Erythroblast (primary cell): Measurements from ENCODE around the gene SLC4A9.

Experiments used
- GATA1 ChIP-seq: IDR thresholded peaks from 2 replicates; pipeline ENCODE4 v1.6.1; 2011; ENCODE audit warnings: low read depth, mild to moderate bottlenecking, control low read depth, low read length, moderate library complexity
- POLR2A ChIP-seq: IDR thresholded peaks from 2 replicates; pipeline ENCODE4 v1.6.1; 2011; ENCODE audit warnings: mild to moderate bottlenecking, low read length

DNA sequence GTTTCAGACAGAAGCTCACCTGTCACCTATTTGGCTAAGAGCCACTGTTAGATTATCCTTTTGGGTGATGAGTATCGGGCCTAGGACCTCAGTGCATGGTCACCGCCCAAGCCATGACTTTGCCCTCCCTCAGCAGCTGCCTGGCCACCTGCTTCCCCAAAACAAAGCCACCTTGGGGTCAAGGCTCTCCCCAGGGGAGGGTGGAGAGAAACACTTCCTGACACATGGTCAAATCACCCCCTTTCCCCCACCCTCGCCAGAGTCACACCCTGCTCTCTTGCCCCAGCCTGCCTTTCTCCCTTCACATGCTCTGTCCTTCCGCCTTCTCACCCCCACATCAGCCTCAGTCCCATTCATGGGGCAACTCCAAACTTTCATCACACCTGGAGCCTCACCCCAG is 11.9 kb upstream of the SLC4A9 start:
- TF ChIP-seq POLR2A (no peak), GATA1 (no peak)
